MM.1S (cell line): ENCODE results near the gene SYT5.

ENCODE experiments used
- CTCF ChIP-seq: fragments of 300-600 bp; sonication (generic); IDR thresholded peaks from 2 replicates; pipeline ENCODE4 v1.5.1; 2016; ENCODE audit warnings: antibody characterized with exemption, low read length, mixed read lengths
- EZH2 ChIP-seq: fragments of 300-600 bp; sonication (generic); optimal IDR thresholded peaks from 2 replicates; pipeline ENCODE3; 2017; ENCODE audit warnings: low read depth, mild to moderate bottlenecking, antibody characterized with exemption, low read length, mixed read lengths
- EZH2phosphoT487 ChIP-seq: fragments of 300-600 bp; sonication (generic); IDR thresholded peaks from 2 replicates; pipeline ENCODE4 v1.6.1; 2018; ENCODE audit warnings: antibody characterized with exemption, low read length

DNA sequence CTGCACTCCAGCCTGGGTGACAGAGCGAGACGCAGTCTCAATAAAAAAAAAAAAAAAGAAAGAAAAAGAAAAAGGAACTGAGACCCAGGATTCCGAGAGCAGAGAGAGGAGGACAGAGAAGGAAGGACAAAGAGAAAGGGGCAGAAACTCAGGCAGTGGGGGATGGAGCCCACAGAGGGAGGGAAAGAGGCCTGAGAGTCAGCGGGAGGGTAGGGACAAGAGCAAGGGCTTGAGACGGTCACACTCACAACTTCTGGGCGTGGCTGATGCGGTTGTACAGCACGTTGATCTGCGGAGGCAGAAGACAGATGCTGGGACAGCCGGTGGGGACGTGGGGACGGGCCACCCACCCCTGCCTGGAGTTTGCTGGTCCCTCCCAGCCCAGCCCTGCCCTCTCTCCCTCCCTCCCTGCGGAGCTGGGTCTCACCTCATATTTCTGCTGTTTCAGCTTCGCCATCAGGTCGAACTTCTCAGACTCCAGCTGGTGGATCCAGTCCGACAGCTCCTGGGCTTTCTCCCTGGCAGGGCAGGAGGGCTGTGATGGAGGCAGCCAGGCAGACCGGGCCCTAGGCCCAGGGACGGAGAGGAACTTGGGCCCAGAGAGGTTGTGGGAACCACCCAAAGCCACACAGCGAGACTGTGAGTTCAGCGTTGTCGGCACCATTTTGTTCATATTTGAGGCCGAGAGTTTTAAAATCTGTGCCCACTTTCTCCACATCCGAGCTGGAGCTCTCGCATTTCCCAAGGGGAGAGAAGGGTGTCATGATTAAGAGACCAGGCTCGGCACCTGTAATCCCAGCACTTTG, 46.2 kb downstream of the SYT5 start:
- TF ChIP-seq CTCF (no peak), EZH2 (no peak), EZH2phosphoT487 (no peak)
